IgD-negative memory B cell (primary cell): ENCODE measurements around the gene TMF1. TPM values are rescaled to one million over a fixed set of nuclear protein-coding genes. Genes with fewer than 3 reads are reported as not detected.

ENCODE experiments used
- H3K27ac Mint-ChIP-seq, 3 donors: one replicate each; pipeline ENCODE4 v1.8.0; 2020 to 2022; ENCODE audit warnings: mild to moderate bottlenecking in 3 of 3, mixed read lengths in 3 of 3, moderate library complexity in 1 of 3
- H3K27me3 Mint-ChIP-seq: one replicate; pipeline ENCODE4 v1.8.0; 2021; ENCODE audit warnings: mixed read lengths
- H3K36me3 Mint-ChIP-seq: one replicate; pipeline ENCODE4 v1.8.0; 2020; ENCODE audit warnings: mild to moderate bottlenecking, mixed read lengths
- H3K4me1 Mint-ChIP-seq, 3 donors: one replicate each; pipeline ENCODE4 v1.8.0; 2020 to 2022; ENCODE audit warnings: mixed read lengths in 3 of 3, mild to moderate bottlenecking in 1 of 3
- H3K4me3 Mint-ChIP-seq, 4 donors: one replicate each; pipeline ENCODE4 v1.8.0; 2020 to 2022; ENCODE audit warnings: mild to moderate bottlenecking in 4 of 4, mixed read lengths in 4 of 4, moderate library complexity in 3 of 4
- H3K9me3 Mint-ChIP-seq, 3 donors: one replicate each; pipeline ENCODE4 v1.8.0; 2020 to 2021; ENCODE audit warnings: mixed read lengths in 3 of 3, mild to moderate bottlenecking in 1 of 3
- polyA plus RNA-seq: library from polyadenylated mRNA; unstranded; fragments of 300-500 nt; fragmentation: Illumina TruSeq; gene quantifications from one replicate; pipeline ENCODE4 v1.2.3, GENCODE V29; 2021

The TMF1 gene
- polyA plus RNA-seq, 1 donor from 2014 or later = 43.2 TPM

GRCh38 chr3:69085833-69086722 lies 33.9 kb upstream of the TMF1 start:
- Mint-ChIP-seq H3K27me3 (no peaks in the 10 kb centered on the region), H3K9me3 (no peaks in the 10 kb centered on the region), H3K4me1 (peaks cover 55 to 69% (median 64%) of the 10 kb centered on the region in 3 donors)

DNA sequence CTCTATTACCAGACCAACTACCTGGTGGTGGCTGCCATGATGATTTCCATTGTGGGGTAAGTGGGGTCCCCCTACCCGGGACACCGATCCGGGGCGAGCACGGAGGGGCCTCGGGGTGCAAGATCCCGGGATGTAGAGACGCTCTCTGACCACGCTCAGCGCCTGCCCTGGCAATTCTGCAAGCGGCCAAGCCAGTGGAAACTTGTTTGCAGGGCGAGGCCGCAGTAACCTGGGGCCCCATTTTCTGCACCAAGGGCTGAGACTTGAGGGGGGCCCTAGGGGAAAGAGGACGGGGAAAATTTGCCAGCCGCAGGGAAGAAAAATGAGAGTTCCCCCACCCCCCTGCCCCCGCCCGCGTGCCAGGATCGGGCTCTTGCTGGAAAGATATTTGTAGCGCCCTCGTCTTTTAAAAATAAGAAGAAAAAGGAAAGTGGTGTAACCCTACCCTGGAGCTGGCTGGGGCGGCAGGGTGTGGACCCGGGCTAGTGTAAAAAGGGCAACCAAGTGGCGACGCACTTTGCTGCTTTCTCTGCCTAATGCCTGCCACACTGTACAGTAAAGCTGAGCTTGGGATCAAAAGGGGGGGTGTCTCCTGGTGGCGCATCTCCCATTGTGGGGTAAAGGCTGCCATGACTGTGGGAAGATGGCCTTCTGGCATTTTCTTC lies 33.2 kb upstream of the TMF1 start:
- Mint-ChIP-seq H3K27ac (peak overlapping the region; percentile 87 to 97 (median 90)), H3K27me3 (no peaks in the 10 kb centered on the region), H3K4me1 (peaks cover 54 to 68% (median 61%) of the 10 kb centered on the region in 3 donors), H3K9me3 (no peaks in the 10 kb centered on the region), H3K36me3 (no peaks in the 10 kb centered on the region), H3K4me3 (peak overlapping the region; percentile 88 to 98 (median 96))

More at GRCh38 chr3:69085833-69086722, 33.9 kb upstream of the TMF1 start:
- peak overlapping the region; percentile 88 to 98 (median 96) for H3K4me3 Mint-ChIP-seq
- H3K27ac Mint-ChIP-seq = peak overlapping the region; percentile 87 to 97 (median 90)
- peaks cover 2% of the 10 kb centered on the region for H3K36me3 Mint-ChIP-seq

DNA sequence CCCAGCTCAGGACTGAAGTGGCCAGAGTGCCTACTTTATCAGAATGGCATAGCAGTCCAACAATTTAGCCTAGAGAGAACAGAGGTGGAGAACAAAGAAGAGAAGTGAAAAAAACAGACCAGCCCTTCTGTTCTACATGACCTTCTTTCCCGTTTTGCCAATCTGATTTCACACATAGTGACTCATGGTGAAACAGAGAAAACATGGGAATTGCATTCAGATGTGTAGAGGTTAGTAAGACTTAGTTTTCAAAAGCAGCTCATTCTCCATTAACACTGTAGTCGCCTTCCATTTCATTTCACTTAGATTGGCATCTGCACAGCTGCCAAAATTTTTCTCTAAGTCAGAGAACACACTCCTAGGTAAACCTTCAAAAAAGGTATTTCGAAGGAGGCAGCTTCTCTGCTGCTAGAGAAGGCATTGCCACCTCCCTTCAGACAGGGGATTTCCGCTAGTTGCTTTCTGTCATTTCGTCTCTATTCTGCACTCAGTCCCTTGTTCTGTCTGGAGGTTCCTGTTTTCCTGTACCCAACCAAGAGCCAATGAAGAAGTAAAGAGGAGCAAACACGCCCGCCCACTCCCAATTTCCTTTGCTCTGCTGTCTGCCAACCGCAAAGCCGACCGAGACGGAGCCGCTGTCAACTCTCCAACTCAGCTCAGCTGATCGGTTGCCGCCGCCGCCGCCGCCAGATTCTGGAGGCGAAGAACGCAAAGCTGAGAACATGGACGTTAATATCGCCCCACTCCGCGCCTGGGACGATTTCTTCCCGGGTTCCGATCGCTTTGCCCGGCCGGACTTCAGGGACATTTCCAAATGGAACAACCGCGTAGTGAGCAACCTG lies 32.4 kb upstream of the TMF1 start, which contains the start of gene ARL6IP5:
TSS of gene ARL6IP5 (plus strand) at position 612 of the 842 bp plus-strand sequence. CDS start at position 723, 111 bp downstream.
- no peaks in the 10 kb centered on the region for H3K36me3 Mint-ChIP-seq
- H3K27ac Mint-ChIP-seq = peak within 1 kb of the TSS; percentile 87 to 97 (median 90)
- peak within 1 kb of the TSS; percentile 88 to 98 (median 96) for H3K4me3 Mint-ChIP-seq
- H3K4me1 Mint-ChIP-seq = peaks cover 48 to 60% (median 55%) of the 10 kb centered on the region in 3 donors
- no peaks in the 10 kb centered on the region for H3K27me3 Mint-ChIP-seq
- no peaks in the 10 kb centered on the region for H3K9me3 Mint-ChIP-seq

GRCh38 chr3:69082805-69083204 lies 30.7 kb upstream of the TMF1 start:
- H3K27ac Mint-ChIP-seq = peak overlapping the region; percentile 87 to 97 (median 90)
- H3K4me3 Mint-ChIP-seq = peak overlapping the region; percentile 59 to 93 (median 88)
- peaks cover 48 to 55% (median 54%) of the 10 kb centered on the region in 3 donors for H3K4me1 Mint-ChIP-seq
- H3K9me3 Mint-ChIP-seq = no peaks in the 10 kb centered on the region
- H3K27me3 Mint-ChIP-seq = no peaks in the 10 kb centered on the region
- peaks cover 3% of the 10 kb centered on the region for H3K36me3 Mint-ChIP-seq

- Mint-ChIP-seq H3K4me1 (peaks cover 50 to 56% (median 56%) of the 10 kb centered on the region in 3 donors), H3K9me3 (no peaks in the 10 kb centered on the region), H3K36me3 (peaks cover 3% of the 10 kb centered on the region)
Observed at GRCh38 chr3:69082361-69082760, 30.2 kb upstream of the TMF1 start.

GRCh38 chr3:69081583-69082262 lies 29.6 kb upstream of the TMF1 start:
- peaks cover 3% of the 10 kb centered on the region for H3K36me3 Mint-ChIP-seq
- H3K4me1 Mint-ChIP-seq = peaks cover 54 to 56% (median 56%) of the 10 kb centered on the region in 3 donors
- no peaks in the 10 kb centered on the region for H3K27me3 Mint-ChIP-seq
- H3K4me3 Mint-ChIP-seq = peak overlapping the region; percentile 69 to 93 (median 88)
- H3K27ac Mint-ChIP-seq = peak overlapping the region; percentile 87 to 97 (median 90)
- H3K9me3 Mint-ChIP-seq = no peaks in the 10 kb centered on the region

More at GRCh38 chr3:69082361-69082760, 30.2 kb upstream of the TMF1 start:
- Mint-ChIP-seq H3K27ac (peak overlapping the region; percentile 87 to 97 (median 90)), H3K4me3 (peak overlapping the region; percentile 59 to 93 (median 88)), H3K27me3 (no peaks in the 10 kb centered on the region)

GRCh38 chr3:69080233-69080920 lies 28.2 kb upstream of the TMF1 start, which contains the start of gene UBA3:
TSS of gene UBA3 (minus strand) at chr3:69080365. CDS start at chr3:69080353, 12 bp downstream.
- Mint-ChIP-seq H3K9me3 (no peaks in the 10 kb centered on the region), H3K4me1 (peaks cover 51 to 55% (median 52%) of the 10 kb centered on the region in 3 donors), H3K27me3 (no peaks in the 10 kb centered on the region), H3K27ac (peak within 1 kb of the TSS; percentile 87 to 97 (median 96)), H3K36me3 (peaks cover 3% of the 10 kb centered on the region), H3K4me3 (peak within 1 kb of the TSS; percentile 86 to 95 (median 92))

DNA sequence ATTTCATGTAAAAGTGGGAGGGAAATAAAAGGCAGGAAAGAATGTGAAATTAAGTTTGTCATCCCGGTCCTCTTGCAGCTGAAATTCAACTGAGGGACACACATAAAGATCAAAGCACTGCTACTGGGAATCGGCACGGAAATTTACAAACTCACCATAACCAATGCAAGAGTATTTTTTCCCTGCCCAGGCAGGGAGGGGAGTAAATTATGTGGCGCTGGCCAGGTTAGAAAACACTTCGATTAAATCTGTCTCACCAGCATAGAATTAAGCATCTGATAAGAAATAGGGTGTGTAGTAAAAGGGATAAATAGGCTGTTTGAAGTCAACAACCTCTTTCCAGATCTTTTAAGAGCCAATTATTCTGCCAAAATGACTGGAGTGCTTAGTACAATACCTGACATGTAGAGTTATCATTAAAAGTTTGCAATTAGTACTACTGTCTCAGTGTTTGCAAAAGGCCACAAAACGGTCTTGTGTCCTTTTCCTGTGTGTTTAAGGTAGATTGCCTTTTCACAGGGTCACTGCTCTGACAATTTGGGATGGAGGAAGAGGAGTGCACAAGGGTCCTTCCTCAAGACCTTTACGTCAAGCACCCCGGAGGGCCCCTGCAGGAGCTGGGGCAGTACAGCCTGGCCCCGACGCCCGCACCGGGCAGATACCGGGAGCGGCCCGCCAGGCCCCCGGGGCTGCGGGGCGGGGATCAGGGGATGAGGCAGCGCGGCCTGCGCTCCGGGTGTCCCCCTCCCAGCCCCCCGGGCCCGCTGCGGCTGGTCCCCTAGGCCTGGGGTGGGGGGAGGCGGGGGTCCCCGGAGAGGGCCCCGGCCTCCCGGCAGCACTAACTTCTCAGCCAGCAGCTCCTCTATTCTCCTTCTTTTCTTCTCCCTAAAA lies 27.4 kb upstream of the TMF1 start:
- H3K27me3 Mint-ChIP-seq = no peaks in the 10 kb centered on the region
- H3K9me3 Mint-ChIP-seq = no peaks in the 10 kb centered on the region
- peak overlapping the region; percentile 86 to 95 (median 92) for H3K4me3 Mint-ChIP-seq
- peaks cover 3% of the 10 kb centered on the region for H3K36me3 Mint-ChIP-seq
- peaks cover 48 to 52% (median 50%) of the 10 kb centered on the region in 3 donors for H3K4me1 Mint-ChIP-seq
- peak overlapping the region; percentile 78 to 96 (median 87) for H3K27ac Mint-ChIP-seq

DNA sequence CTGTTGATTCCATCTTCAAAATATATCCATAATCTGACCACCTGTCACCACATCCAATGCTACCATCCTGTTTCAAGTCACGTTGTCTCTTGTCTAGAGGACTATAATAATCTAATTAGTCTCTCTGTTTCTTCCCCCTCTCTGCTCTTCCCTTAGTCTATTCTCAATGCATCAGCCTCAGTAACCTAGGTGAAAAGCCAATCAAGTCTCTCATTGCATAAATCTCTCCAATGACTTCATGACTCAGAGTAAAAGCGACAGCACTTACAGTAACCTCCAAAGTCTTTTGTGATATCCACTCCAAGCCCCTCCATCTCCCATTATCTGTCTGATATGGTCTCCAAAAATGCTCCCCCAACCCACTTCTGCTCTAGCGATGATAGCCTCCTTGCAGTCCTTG lies 20.8 kb upstream of the TMF1 start:
- peaks cover 5% of the 10 kb centered on the region for H3K36me3 Mint-ChIP-seq
- H3K27me3 Mint-ChIP-seq = no peaks in the 10 kb centered on the region
- peaks cover 18 to 21% (median 20%) of the 10 kb centered on the region in 3 donors for H3K4me1 Mint-ChIP-seq
- H3K9me3 Mint-ChIP-seq = no peaks in the 10 kb centered on the region
- peak overlapping the region in 2 of 4 donors; percentile 29 to 51 for H3K4me3 Mint-ChIP-seq
- H3K27ac Mint-ChIP-seq = no peak overlapping the region

- Mint-ChIP-seq H3K27me3 (no peaks in the 10 kb centered on the region), H3K9me3 (no peaks in the 10 kb centered on the region), H3K27ac (no peak overlapping the region), H3K36me3 (peaks cover 3% of the 10 kb centered on the region), H3K4me1 (peaks cover 0 to 6% (median 6%) of the 10 kb centered on the region in 3 donors), H3K4me3 (no peak overlapping the region)
Observed at GRCh38 chr3:69066121-69066520, 14.0 kb upstream of the TMF1 start.

- Mint-ChIP-seq H3K27me3 (no peaks in the 10 kb centered on the region), H3K4me1 (peaks cover 0 to 6% (median 6%) of the 10 kb centered on the region in 3 donors), H3K4me3 (no peak overlapping the region), H3K36me3 (peaks cover 3% of the 10 kb centered on the region), H3K27ac (peak overlapping the region; percentile 65 to 82 (median 80)), H3K9me3 (no peaks in the 10 kb centered on the region)
Observed at GRCh38 chr3:69065318-69065964, 13.3 kb upstream of the TMF1 start.

DNA sequence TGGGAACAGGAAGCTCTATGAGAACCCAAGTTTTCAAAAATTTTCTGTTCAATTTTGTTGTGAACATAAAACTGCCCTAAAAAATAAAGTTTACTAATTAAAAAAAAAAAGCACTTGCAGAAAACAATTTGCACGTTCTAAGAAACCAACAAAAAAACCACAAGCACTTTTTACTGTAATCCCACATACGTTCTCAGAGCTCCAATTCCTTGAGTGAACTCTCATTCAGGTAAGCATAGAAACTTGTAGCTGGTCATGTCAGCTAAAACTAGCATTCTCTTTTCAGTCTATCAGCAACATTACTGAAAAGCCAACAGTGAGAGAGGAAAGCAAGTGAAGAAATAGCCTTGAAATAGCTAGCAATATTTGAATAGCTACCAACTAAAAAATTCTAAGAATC lies 11.5 kb upstream of the TMF1 start:
- Mint-ChIP-seq H3K4me3 (no peak overlapping the region), H3K27me3 (no peaks in the 10 kb centered on the region), H3K27ac (peak overlapping the region in 1 of 3 donors; percentile 31), H3K9me3 (no peaks in the 10 kb centered on the region), H3K4me1 (peaks cover 11 to 20% (median 15%) of the 10 kb centered on the region in 3 donors), H3K36me3 (peaks cover 6% of the 10 kb centered on the region)
